Retina (tissue), 1 donor: ENCODE measurements around the gene PHACTR3.
"Not testable (repeated sequence)": the region's sequence is repeated elsewhere in the genome, so short reads cannot be mapped to it uniquely, and the experiment has no call there.

ENCODE experiments used
- DNase-seq: peaks from one replicate; pipeline ENCODE4 v3.0.0-alpha.2; 2016

The PHACTR3 gene

DNA sequence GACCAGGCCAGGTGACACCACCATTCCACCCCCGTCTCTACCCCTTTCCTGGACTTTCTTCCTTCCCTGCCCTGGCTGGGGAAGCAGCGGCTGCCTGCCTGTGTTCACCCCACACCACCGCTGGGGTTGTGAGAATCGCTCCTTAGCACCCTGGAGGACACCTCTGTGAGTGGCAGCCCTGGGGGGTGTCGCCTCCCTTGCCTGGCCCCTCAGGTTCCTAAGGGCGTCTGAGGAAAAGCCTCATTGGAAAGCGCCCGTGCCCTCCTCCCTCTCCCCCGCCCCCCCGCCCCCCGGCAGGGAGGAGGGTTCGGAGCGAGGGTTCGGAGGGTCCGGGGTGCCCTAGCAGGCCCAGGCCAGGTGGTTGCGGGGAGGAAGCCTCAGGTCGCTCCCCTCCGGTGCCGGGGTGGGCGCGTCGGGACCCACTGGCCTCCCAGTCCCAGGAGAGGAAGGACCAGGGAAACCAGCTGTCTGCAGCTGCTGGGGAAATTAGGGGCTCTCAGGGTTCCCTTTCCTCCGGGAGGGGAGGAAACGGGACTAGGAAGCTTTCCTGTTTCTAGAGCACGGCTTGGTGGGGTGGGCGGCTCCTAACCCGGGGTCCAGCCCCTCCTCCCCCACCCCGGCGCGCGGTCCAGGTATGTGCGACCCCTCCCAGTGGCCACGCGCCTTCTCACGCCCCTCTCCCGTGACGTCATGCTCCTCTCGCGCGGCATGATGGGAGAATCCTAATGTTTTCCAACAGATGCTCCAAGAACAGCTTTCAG is at the start of gene PHACTR3:
TSS of gene PHACTR3 (plus strand) at position 760 of the 761 bp plus-strand sequence. CDS start 475 bp downstream, outside the sequence.
- peak; percentile 74 for DNase-seq

DNA sequence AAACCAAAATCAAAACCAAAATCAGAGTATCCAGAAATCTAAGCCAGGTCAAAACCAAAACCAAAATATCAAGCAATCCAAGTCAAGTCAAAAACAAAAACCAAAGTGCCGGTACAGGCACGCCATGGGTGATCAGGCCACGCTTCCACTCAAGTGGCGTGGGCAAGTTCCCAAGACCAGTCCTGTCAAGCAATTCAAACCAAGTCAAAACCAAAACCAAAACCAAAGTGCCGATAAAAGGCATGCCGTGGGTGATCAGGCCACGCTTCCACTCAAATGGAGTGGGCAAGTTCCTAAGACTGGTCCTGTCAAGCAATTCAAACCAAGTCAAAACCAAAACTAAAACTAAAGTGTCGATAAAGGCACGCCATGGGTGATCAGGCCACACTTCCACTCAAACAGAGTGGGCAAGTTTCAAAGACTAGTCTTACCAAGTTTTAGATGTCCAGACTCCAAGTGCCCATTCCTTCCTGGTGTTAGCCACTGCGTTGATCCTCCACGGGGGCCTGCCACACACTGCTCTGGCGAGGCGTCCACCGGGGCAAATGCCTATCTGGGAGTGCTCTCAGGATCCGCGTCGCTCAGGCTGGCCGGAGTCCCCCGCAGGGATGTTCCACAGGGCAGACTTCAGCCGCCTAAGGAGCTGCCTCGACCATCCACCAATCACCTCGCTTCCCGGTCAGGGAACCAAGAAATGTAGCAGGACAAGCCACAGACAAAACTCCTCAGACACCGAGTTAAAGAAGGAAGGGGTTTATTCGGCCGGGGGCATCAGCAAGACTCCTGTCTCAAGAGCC is 46.4 kb upstream of the PHACTR3 start:
- DNase-seq = not testable (repeated sequence)

DNA sequence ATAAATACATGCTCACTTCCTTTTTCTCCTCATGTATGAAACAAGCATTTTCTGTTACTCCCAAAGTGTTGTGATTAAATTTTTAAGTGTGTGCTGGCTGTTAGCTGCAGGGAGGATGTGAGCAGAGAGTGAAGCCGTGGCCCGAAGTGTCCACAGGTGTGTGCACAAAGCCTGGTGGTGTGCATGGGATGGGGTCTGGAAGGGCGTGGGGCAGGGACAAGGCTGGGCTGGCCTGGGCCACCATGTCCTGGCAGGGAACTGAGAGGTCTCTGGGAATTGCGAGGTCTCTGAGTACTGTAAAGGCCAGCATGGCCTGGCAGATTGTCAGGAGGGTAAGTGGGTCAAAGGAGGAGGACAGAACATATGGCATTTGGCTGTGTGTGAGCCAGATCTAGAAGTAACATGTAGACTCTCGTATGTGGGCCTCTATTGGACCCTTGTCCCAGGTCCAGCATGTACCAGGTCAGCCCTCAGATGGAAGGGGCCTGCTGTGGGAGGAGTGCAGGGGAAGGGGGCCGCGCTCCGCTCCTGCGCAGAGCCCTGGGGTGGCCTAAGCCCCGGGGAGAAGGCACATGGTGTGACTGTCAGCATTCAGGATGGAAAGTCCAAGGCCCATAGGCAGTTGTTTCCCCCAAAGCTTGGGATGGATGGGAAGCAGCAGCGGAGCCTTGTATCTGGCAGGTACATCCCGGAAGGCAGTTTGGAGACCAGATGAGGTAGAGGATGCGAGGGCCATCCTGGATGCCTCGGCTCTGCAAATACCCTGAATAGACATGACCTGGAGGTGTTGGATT is 45.1 kb upstream of the PHACTR3 start:
- DNase-seq = no peak

DNA sequence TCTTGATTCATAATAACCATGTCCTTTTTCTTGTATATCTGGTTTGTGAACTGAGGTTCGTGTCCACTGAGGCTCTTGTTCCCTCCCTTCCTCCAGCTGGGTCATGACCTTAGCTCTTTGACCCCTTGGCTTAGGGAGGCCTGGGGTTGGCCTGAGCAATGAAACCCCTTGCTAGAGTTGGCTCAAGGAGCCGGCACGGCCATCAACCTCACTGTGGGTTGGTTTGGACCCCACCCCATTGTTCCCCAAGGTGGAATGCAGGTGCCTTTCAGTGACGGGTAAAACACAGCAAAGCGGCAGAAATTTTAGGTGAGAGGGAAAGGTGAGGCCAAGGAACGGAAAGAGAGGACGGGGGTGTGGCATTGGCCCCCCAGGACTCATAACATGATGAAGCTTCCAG is 44.5 kb upstream of the PHACTR3 start:
- DNase-seq = no peak

DNA sequence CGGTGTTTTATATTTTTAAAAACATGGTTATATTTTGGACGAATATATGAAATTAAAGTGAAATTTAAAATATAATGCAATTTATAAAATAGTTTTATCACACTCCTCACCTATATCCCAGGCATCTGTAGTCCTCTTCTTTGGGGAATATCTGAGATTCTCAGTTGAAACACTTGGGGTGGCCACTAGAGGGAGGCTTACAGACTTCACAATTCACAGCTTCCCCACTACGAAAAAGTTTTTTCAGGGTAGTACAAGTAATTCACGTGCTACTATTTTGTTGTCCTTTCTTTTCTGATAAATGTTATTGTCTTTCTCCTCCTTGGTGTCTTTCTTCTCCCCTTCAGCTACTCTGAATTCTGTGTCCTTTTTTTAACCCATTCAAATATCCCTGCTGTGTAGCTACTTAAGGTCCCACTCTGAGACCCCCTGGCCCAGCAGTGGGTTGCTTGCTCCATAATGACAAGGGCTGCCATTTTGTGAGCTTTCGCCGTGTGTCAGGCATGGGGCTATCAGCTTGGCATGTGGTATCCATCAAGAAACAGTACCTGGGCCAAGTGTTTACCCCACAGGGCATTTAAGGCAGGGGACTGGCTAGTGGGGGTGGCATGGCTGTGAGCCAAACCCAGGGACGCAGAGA is 43.6 kb upstream of the PHACTR3 start:
- DNase-seq = no peak

DNA sequence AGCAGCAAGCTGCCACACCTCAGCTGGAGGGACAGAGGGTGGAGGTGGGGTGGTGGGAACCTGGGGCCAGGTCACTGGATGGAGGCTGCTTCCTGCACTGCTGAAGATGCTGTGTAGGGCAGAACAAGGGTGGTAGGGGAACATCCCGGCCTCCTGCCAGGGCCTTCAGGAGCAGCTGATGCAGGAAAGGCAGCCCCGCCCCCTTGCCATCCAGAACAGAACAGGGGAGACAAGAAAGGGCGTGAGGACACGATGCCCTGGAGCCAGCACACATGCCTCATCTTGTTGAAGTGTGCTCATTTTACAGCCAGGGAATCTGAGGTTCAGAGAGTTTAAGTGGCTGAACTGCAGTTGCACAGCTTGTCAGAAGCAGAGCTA is 43.1 kb upstream of the PHACTR3 start:
- DNase-seq = no peak

DNA sequence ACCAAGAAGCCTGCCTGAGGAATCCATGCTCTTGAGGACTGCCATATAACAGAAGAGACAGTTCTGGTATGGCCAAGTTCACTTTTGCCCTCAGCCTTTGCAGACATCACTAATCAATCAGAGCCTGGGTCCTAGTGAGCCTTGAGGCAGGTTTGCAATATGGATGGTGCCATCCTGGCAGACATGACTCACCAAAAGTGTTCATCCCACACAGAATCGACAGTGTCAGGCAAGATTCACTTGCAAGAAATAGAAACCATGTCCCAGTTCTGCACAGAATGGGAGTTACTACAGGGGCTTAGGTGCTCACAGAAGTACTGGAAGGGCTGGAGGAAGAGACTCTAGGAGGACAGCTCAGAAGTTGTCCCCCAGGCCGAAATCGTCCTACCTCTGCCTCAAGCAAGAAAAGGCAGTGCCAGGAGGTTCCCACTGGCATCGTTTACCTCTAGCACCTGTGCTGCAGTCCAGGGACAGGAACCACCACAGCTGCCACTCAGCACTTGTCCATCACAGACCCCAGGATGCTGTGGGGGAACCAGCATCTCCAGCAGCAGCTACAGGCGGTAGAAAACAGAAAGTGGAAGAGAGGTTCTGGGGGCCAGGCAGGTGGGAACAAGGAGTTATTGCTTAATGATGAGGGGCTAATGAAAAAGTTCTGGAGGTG is 42.6 kb upstream of the PHACTR3 start:
- no peak for DNase-seq

DNA sequence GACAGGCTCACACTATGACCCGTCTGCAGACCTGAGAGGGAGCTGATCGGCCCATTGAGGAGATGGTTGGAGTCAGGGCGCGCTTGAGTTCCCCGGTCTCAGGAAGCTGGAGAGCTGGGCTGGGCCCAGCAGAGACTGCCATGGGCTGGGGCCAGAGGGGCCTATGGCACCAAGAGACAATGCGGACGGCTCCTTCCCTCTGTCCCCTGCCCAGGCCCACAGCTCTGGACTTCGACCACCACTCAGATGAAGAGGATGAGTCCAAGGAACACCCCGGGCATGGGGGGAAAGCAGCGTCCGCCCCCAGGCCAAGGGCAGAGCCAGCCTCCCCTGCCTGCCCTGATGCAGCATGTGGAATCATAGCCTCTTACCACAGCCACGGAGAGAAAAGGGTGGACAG is 40.2 kb upstream of the PHACTR3 start:
- DNase-seq = no peak

DNA sequence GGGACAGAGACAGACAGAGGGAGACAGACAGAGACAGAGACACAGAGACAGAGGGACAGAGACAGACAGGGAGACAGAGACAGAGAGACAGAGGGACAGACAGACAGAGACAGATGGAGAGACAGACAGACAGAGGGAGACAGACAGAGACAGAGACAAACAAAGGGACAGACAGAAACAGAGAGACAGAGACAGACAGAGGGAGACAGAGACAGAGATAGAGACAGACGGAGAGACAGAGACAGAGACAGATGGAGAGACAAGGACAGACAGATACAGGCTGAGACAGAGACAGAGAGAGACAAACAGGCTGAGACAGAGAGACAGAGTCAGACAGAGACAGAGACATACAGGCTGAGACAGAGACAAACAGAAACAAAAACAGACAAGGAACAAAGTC is 39.4 kb upstream of the PHACTR3 start:
- DNase-seq = no peak

DNA sequence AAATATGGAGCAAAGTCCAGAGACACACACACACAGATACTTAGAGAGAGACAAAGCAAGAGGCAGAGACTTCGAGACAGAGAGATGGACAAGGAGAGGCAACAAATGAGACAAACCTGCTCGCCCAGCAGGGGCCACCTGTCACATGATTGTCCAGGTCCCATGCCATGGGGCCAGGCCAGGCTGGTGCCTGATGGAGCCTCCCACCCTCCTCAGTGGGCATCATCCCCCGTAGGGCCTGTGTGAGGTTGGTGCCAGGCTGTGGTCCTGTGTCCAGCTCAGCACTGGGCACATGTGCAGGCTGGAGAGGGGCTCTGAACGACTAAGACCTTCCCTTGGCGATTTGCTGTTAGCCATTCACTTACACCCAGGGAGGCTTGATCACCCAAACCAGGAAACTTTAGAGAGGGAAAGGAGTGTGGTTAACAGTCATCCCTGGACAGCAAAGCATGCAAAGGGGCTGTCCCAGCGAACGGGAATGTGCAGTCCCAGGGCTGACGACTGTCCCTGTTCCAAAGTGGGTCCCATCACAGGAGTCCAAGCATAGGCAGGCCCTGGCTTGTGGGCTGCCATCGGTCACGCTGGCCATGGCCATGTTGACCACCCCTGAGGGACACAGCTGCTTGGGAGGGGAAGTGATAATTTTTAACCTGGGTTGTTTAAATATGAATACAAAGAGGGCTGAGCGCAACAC is 38.4 kb upstream of the PHACTR3 start:
- no peak for DNase-seq

DNA sequence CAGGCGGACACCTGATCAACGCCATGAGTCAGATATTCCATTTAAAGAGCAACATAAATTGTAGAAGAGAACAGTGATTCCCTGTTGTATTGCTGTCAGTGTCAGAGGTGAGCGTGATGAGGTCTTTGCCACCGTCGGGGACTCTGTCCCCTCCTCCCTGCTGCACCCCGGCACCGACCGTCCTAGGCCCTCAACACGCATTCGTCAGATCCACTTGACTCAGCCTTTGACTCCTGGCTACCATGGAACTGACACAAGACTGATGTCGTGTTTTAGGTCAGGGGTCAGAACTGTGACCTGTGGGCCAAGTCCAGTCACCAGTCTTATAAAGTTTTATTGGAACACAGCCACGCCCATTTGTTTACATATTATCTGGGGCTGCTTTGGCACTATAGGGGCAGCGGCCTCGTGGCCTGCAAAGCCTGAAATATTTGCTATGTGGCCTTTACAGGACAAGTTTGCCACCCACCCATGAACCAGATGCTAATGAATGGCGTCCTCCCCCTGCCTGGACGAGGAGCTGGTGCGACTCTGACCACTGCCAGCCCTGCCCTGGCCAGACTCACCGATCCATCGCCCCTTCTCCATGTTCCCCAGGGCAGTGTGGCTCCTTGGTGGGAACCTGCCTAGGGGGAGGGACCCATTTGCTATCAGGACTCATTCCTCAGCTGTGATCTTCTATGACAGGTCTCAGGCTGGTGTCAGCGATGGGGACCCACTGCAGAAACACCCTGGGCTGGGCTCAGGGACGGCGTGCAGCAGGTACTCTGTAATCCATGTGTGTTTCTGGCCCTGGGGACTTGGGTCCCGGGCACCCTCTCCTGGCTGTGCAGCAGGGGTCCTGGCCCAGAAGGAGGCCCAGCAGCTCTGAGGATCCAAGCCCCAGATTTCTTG is 37.5 kb upstream of the PHACTR3 start:
- no peak for DNase-seq

DNA sequence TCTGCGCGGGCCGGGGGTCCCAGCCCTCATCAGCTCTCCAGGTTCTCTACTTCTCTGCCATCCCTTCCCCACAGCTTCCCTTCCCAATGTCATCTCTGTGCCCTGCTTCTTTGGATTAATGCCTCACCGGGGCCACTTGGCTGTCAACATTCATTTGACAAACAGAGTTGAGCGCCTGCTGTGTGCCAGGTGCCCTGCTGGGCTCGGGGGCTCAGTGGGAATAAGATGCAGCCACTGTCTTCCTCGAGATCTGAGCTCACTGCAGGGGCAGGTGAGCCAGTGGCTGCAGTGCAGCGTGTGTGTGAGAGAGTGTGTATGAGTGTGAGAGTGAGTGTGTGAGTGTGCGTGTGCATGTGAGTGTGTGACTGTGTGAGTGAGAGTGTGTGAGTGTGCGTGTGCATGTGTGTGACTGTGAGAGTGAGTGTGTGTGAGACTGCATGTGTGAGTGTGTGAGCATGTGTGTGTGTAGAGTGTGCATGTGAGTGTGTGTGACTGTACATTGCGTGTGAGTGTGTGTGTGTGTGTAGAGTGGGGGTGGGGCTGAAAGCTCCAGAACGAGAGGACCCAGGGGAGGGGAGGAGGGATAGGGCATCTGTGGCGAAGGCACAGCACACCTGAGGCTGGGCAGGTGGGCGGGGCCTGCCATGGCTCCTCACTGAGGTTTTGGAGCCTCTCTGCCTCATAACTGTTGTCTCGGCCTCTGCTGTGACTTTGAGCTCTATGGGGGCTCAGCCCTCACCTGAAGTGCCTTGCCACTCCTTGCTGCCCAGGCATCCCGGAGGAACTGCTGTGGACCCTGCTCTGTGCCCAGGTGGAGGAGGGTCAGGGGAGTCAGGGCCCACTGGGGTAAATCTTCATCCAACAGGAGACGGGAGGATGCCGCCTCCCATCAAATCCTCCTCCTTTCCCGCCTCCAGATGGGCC is 36.5 kb upstream of the PHACTR3 start:
- DNase-seq = no peak

DNA sequence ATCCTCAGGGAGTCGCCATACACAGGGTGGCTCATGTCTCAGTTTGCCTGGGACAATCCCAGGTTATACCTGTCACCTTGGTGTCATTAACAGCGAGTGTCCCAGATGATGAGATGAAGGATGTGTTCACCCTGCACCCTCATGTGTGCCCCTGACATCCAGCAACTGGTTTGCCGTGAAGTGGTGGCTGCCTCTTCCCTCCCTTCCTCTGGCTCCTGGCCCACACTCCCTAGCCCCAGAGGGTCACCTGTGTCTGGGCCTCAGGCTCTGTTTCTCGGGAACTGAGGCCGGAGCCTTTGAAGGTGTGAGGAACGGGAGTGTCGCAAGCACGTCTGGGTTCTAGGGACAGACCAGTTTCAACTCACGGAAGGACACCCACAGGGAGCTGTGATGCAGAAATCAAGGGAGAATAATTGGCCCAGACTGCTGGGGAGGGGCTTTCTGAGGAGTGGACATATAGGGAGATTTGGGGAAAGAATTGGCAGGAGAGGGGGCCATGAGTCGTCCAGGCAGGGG is 35.8 kb upstream of the PHACTR3 start:
- DNase-seq = no peak

DNA sequence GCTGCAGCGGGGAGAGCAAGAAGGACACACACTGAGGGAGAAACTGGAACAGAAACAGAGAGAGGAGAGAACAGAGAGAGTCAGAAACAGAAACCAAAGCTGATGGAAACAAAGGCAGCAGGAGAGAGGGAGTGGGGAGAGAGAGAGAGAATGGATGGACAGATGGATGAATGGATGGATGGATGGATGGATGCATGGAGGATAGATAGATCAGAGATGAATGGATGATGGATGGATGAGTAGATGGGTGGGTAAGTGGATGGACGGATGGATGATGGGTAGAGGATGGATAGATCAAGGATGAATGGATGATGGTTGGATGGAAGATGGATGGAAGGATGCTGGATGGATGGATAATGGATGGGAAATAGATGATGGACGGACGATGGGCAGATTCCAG is 35.0 kb upstream of the PHACTR3 start:
- no peak for DNase-seq

DNA sequence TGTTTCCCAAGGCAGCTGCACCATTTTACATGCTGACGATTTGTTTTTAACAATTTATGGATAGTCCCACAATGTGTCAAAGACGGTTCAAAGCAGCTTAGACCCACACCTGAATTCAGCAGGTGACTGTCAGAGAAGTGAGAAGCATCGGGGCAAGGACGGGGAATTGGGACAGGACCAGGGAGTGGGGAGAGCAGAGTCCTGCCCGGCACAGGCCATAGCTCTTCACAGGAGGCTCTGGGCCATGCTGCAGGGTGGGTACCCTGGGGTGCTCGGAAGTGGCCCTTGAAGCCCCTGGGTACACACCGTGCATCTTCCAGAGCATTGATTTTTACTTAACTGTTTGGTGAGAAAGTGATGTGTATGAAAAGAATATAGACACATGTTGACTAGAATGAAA is 33.2 kb upstream of the PHACTR3 start:
- no peak for DNase-seq

DNA sequence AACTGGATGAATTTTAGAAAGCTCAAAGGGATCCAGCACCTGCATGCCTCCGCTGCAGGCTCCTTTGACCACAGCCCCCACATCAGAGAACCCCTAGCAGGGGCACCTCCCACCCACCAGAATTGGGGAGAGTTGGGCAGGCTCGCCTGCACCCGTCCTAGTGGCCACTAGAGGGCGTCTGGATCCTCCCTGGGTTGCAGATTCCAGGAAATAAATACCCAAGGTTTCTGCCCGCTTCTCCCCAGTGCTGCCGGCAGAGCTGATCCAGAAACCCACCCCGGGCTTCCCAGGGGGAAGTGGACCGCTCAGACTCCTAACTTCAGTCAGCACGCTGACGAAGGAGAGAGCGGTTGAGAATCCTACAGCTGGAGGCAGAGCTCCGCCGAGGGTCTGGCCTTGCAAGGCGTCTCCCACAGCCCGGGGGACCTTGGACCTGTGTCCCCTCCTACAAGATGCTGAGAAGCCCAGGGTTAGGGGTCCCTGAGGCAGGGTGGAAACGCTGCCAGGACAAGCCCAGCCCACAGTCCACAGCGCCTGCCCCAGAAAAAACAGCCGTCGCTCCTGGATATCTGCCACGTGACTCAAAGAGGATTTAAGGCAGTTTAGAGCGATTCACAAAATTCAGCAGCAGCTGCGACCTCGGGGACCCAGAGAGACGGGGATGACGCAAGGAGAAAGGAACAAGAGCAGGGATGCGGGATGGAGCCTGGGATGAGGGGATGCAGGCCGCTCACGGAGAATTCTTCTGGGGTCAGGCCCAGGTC is 32.6 kb upstream of the PHACTR3 start:
- peak; percentile 93 for DNase-seq

DNA sequence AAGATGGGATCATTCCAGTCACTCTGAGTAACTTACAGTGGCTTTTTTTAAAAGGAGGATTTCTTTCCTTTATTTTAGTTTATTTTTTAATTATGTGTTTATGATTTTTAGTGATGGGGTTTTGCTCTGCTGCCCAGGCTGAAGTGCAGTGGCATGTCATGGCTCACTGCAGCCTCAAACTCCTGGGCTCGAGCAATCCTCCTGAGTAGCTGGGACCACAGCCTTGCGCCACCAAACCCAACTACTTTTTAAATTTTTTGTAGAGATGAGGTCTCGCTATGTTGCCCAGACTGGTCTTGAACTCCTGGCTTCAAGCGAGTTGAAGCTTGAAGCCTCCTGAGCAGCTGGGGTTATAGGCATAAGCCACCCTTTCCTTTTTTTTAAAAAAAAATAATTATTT is 31.8 kb upstream of the PHACTR3 start:
- DNase-seq = no peak

DNA sequence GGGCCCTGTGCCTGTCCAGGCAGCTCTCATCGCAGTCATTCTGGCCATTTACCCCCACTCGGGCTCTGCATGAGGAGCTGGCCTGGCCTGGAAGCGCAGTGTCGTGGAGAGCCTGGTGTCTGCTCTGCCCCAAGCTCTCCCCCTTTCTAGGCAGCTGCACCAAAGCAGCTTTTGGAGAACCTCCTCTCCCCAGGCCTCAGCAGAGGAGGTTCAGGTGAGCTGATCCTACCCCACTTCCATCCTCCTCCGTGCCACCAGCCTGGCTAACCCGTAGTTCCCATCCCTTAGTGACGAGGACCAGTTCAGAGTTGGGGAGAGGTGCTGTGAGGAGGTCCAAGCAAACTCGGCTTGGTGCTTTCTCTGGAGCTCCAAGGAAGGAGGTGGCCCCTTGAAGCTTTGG is 30.5 kb upstream of the PHACTR3 start:
- no peak for DNase-seq

DNA sequence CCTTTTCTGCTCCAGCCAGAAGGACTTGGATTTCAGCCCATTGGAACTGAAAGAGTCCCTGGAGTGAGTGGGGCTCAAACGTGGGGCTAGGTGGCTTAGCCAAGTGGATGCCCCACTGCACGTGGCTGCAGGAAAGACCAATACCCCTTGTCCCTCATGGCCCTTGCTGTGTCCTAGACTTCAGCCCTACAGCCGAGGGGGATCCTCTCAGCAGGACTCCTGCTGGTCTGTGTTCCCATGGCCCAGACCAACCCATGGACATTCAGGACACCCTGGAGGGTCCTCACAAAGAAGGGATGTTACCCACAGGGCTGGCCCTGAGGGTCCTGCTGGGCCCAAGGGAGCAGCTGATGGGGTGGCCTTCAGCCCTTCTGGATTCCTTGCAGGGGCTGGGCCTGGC is 30.0 kb upstream of the PHACTR3 start:
- no peak for DNase-seq
